ENCODE measurements around the gene LAT. TPM values are rescaled to one million over a fixed set of nuclear protein-coding genes. Genes with fewer than 3 reads are reported as not detected.

Gene LAT
- total RNA-seq, 2 donors from 2014 or later: 0.98 to 1.3 TPM

- Histone ChIP-seq H3K27me3 (no peaks in the 10 kb centered on the region), H3K9me3 (no peaks in the 10 kb centered on the region), H3K4me1 (no peaks in the 10 kb centered on the region), H3K4me3 (no peak overlapping the region), H3K27ac (no peak overlapping the region), H3K36me3 (no peaks in the 10 kb centered on the region)
- DNase-seq (ENCODE audit: low spot score): no peak
- TF ChIP-seq CTCF (IDR thresholded peaks at IDR 0.05): no peak
These were observed 23.1 kb downstream of the LAT start for GRCh38 chr16:29007730-29008593.

- TF ChIP-seq CTCF (IDR thresholded peaks at IDR 0.05): no peak
- Histone ChIP-seq H3K36me3 (no peaks in the 10 kb centered on the region), H3K27me3 (no peaks in the 10 kb centered on the region), H3K4me1 (no peaks in the 10 kb centered on the region), H3K27ac (no peak overlapping the region), H3K4me3 (no peak overlapping the region), H3K9me3 (no peaks in the 10 kb centered on the region)
- DNase-seq (ENCODE audit: low spot score): no peak
These were observed 24.4 kb downstream of the LAT start for GRCh38 chr16:29009050-29009837.

GRCh38 chr16:29009838-29010166 lies 24.9 kb downstream of the LAT start:
- no peaks in the 10 kb centered on the region for H3K36me3 ChIP-seq
- DNase-seq (ENCODE audit: low spot score): no peak
- no peaks in the 10 kb centered on the region for H3K27me3 ChIP-seq
- no peaks in the 10 kb centered on the region for H3K4me1 ChIP-seq
- H3K27ac ChIP-seq: no peak overlapping the region
- H3K4me3 ChIP-seq: no peak overlapping the region
- H3K9me3 ChIP-seq: no peaks in the 10 kb centered on the region
- TF ChIP-seq CTCF (IDR thresholded peaks at IDR 0.05): no peak

- TF ChIP-seq CTCF (IDR thresholded peaks at IDR 0.05): no peak
These were observed 26.3 kb downstream of the LAT start for GRCh38 chr16:29011112-29011511.

GRCh38 chr16:29011851-29012250 lies 27.0 kb downstream of the LAT start:
- no peak for DNase-seq (ENCODE audit: low spot score)
- Histone ChIP-seq H3K4me3 (no peak overlapping the region), H3K4me1 (no peaks in the 10 kb centered on the region), H3K36me3 (no peaks in the 10 kb centered on the region), H3K27ac (no peak overlapping the region), H3K27me3 (no peaks in the 10 kb centered on the region), H3K9me3 (no peaks in the 10 kb centered on the region)
- no peak for TF ChIP-seq CTCF (IDR thresholded peaks at IDR 0.05)

More at GRCh38 chr16:29011112-29011511, 26.3 kb downstream of the LAT start:
- Histone ChIP-seq H3K27me3 (no peaks in the 10 kb centered on the region), H3K4me1 (no peaks in the 10 kb centered on the region), H3K9me3 (no peaks in the 10 kb centered on the region), H3K4me3 (no peak overlapping the region), H3K36me3 (no peaks in the 10 kb centered on the region), H3K27ac (no peak overlapping the region)
- no peak for DNase-seq (ENCODE audit: low spot score)

All from right atrium auricular region (tissue), 2 donors.